AG04450 (cell line): ENCODE results near the gene EEIG2. TPM values are rescaled to one million over a fixed set of nuclear protein-coding genes. Genes with fewer than 3 reads are reported as not detected.
"Not testable (repeated sequence)": the region's sequence is repeated elsewhere in the genome, so short reads cannot be mapped to it uniquely, and the experiment has no call there.

Experiments used
- CTCF ChIA-PET: fragments of 300-600, 350-600 bp; formaldehyde crosslinking; extraction: SDS; loops from one replicate; lab custom pipeline; 2022; ENCODE audit warnings: antibody characterized with exemption, inconsistent platforms; lab: Charles Lee
- POLR2A ChIA-PET: fragments of 350-600 bp; formaldehyde crosslinking; extraction: SDS; loops from one replicate; lab custom pipeline; 2021; ENCODE audit warnings: antibody characterized with exemption, inconsistent platforms; lab: Yijun Ruan, JAX
- DNase-seq: peaks from one replicate; pipeline ENCODE4 v3.0.0-alpha.2; 2011; ENCODE audit warnings: low read depth, low spot score
- H3K27ac ChIP-seq: one replicate; pipeline ENCODE4 v1.5.1; 2012; ENCODE audit warnings: low read depth, low read length, control low read depth
- H3K27me3 ChIP-seq: one replicate; pipeline ENCODE4 v1.6.0; 2012; ENCODE audit warnings: low read length; ENCODE audit not compliant: control insufficient read depth, insufficient read depth
- H3K4me3 ChIP-seq: 2 replicates; pipeline ENCODE4 v1.5.1; 2011; ENCODE audit warnings: mild to moderate bottlenecking, low read depth, low read length, control low read depth
- H3K9me3 ChIP-seq: 2 replicates; pipeline ENCODE4 v1.5.1; 2012; ENCODE audit warnings: low read length; ENCODE audit not compliant: control insufficient read depth, insufficient read depth
- CTCF ChIP-seq: IDR thresholded peaks from 2 replicates; pipeline ENCODE4 v1.5.1; 2011; ENCODE audit warnings: low read depth, low read length, control low read depth, inconsistent platforms
- polyA minus RNA-seq: library from RNA; depleted of rRNA, polyadenylated mRNA; stranded (reverse); fragments of >200 nt; gene quantifications from 2 replicates; pipeline ENCODE4 v1.2.3, GENCODE V29; 2011; rRNA and poly(A)+ RNA removed
- polyA plus RNA-seq: library from polyadenylated mRNA; depleted of rRNA; stranded (reverse); fragments of >200 nt; gene quantifications from 2 replicates; pipeline ENCODE4 v1.2.3, GENCODE V29; 2011; rRNA removed

Gene EEIG2
- polyA plus RNA-seq: 4.4 and 6.1 TPM in 2 replicates
- 4.0 and 6.3 TPM in 2 replicates for polyA minus RNA-seq

GRCh38 chr1:108559215-108560186 is at the start of gene EEIG2:
Gene EEIG2, plus strand, starts transcription at chr1:108560100. Its CDS starts 329 bp downstream, at chr1:108560429.
- CTCF ChIA-PET: interaction anchor here (0.6 to 3.1 kb wide), 34 partner anchors 9 to 1953 kb away, joined by 3 to 60 read pairs (median 4); no protein-coding TSS in a partner anchor
- POLR2A ChIA-PET: interaction anchor here (0.5 to 1.6 kb wide), 5 partner anchors 27 to 359 kb away, joined by 3 to 6 read pairs (median 3); partner anchors contain the start of genes PRPF38B and SLC25A24
- TF ChIP-seq CTCF: peak; percentile 55
- H3K27me3 ChIP-seq: peaks cover 2% of the 10 kb centered on the region
- H3K4me3 ChIP-seq: peak within 1 kb of the TSS; percentile 77
- no peaks in the 10 kb centered on the region for H3K9me3 ChIP-seq
- DNase-seq: peak; percentile 59
- H3K27ac ChIP-seq: no peak within 1 kb of the TSS

- Histone ChIP-seq H3K4me3 (no peak overlapping the region), H3K27ac (no peak overlapping the region), H3K27me3 (no peaks in the 10 kb centered on the region), H3K9me3 (no peaks in the 10 kb centered on the region)
- ChIA-PET POLR2A (interaction anchor here (0.9 kb wide), 1 partner anchor 132 kb away, joined by 3 read pairs; no protein-coding TSS in a partner anchor), CTCF (interaction anchor here (0.9 to 6.9 kb wide), 15 partner anchors 10 to 387 kb away, joined by 3 to 283 read pairs (median 4); partner anchors contain the start of gene EEIG2)
- no peak for DNase-seq
- TF ChIP-seq CTCF: no peak
These were observed 48.1 kb upstream of the EEIG2 start for GRCh38 chr1:108511764-108512163.

DNA sequence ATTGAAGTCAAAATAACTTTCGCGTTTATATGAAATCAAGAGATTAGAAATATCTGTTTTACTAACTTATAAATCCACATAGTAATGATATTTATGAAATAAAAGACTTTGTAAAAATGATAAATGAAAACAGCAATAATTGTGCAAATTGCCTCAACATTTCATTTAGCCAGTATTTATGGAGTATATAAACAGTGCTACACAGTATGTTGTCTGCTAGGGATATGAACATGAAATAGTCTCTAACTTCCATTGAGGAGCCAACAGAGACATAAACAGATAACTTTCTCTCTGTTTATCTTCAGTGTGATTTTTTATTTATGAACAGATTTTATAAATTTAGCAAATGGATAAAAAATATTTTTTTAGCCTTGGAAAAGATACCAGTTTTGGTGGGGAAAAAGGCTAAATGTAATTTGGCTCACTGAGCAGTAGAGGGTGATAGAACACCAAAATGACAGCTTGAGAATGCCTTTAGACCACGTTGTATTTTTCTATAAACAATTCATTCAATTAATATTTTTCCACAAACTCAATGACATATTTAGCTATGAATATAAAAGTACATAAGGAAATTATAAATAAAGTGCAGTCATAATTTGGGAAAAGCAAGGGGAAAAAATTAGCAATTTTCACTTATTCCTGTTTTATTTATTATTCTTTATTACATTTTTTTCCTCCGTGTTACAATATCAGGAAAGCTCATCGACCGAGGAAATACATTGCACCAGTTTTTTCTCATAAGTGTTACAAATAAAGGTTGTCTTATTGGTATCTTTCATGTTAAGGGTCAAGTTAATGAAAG is 47.5 kb upstream of the EEIG2 start:
- Histone ChIP-seq H3K27me3 (no peaks in the 10 kb centered on the region), H3K27ac (no peak overlapping the region), H3K4me3 (no peak overlapping the region), H3K9me3 (no peaks in the 10 kb centered on the region)
- peak; percentile 89 for TF ChIP-seq CTCF
- DNase-seq: peak; percentile 7
- ChIA-PET CTCF (interaction anchor here (0.6 to 6.9 kb wide), 28 partner anchors 10 to 386 kb away, joined by 3 to 283 read pairs (median 4); partner anchors contain the start of gene EEIG2), POLR2A (interaction anchor here (0.9 kb wide), 1 partner anchor 131 kb away, joined by 3 read pairs; no protein-coding TSS in a partner anchor)

DNA sequence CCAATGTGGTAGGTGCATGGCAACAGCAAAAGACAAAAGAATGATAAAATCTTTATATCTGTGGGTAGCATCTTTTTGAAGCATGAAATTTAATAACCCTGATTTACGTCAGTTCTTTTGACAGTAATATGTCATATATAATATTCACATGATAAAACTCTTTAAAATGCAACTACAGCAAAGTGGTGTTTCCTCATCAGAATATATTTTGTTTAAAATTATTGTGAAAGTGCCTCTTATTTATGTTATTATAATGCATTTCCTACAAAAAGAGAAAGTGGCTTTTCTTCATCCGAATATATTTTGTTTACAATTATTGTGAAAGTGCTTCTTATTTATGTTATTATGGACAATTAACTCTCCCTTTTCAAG is 46.9 kb upstream of the EEIG2 start:
- TF ChIP-seq CTCF: no peak
- DNase-seq: no peak
- Histone ChIP-seq H3K27me3 (no peaks in the 10 kb centered on the region), H3K9me3 (no peaks in the 10 kb centered on the region), H3K4me3 (no peak overlapping the region), H3K27ac (no peak overlapping the region)
- ChIA-PET CTCF (interaction anchor here (0.6 to 6.9 kb wide), 24 partner anchors 9 to 386 kb away, joined by 3 to 283 read pairs (median 4); partner anchors contain the start of gene EEIG2), POLR2A (no interaction called here)

GRCh38 chr1:108513914-108514313 is 46.0 kb upstream of the EEIG2 start:
- H3K27me3 ChIP-seq, POLR2A ChIA-PET, DNase-seq, H3K9me3 ChIP-seq, H3K4me3 ChIP-seq, H3K27ac ChIP-seq: not testable (repeated sequence)
- CTCF ChIA-PET: interaction anchor here (1.4 to 3.8 kb wide), 2 partner anchors 46 to 130 kb away, joined by 3 to 29 read pairs; partner anchors contain the start of gene EEIG2

DNA sequence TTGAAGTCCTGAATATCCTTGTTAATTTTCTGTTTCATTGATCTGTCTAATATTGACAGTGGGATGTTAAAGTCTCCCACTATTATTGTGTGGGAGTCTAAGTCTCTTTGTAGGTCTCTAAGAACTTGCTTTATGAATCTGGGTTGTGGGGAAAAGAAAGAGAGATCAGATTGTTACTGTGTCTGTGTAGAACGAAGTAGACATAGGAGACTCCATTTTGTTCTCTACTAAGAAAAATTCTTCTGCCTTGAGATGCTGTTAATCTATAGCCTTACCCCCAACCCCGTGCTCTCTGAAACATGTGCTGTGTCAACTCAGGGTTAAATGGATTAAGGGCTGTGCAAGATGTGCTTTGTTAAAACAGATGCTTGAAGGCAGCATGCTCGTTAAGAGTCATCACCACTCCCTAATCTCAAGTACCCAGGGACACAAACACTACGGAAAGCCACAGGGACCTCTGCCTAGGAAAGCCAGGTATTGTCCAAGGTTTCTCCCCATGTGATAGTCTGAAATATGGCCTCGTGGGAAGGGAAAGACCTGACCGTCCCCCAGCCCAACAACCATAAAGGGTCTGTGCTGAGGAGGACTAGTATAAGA is 42.5 kb upstream of the EEIG2 start:
- CTCF ChIA-PET: interaction anchor here (3.8 kb wide), 1 partner anchor 127 kb away, joined by 29 read pairs; no protein-coding TSS in a partner anchor
- H3K27me3 ChIP-seq, H3K27ac ChIP-seq, H3K4me3 ChIP-seq, POLR2A ChIA-PET, H3K9me3 ChIP-seq, DNase-seq: not testable (repeated sequence)
